ENCODE results near the gene TMEM94.

The TMEM94 gene

GRCh38 chr17:75525806-75526554 is 69.5 kb downstream of the TMEM94 start:
- DNase-seq (ENCODE audit: low spot score): no peak

DNA sequence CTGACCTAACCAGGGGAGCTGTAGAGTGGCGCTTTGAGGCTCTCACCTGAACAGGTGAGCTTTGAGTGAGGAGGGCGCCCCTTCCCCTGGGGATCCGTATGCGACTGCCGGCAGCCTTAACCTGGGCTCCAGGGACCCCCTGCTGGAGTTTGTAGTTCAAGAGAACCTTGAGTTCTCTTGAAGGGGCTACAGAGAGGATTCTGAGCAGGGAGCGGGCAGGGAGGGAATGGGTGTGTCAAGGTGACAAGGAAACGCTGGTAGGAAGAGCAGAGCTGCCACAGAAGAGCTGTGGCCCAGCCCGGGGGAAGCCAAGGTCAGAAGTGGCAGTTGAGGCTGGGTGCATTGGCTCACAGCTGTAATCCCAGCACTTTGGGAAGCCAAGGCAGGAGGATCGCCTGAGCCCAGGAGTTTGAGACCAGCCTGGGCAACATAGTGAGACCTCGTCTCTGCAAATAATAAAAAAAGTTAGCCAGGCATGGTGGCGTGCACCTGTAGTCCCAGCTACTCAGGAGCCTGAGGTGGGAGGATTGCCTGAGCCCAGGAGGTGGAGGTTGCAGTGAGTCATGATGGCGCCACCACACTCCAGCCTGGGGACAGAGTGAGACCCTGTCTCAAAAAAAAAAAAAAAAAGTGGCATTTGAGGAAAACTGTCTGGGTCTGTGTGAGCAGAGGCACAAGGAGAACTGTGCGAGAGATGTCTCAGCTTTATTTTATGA is 70.3 kb downstream of the TMEM94 start:
- DNase-seq (ENCODE audit: low spot score): no peak

DNA sequence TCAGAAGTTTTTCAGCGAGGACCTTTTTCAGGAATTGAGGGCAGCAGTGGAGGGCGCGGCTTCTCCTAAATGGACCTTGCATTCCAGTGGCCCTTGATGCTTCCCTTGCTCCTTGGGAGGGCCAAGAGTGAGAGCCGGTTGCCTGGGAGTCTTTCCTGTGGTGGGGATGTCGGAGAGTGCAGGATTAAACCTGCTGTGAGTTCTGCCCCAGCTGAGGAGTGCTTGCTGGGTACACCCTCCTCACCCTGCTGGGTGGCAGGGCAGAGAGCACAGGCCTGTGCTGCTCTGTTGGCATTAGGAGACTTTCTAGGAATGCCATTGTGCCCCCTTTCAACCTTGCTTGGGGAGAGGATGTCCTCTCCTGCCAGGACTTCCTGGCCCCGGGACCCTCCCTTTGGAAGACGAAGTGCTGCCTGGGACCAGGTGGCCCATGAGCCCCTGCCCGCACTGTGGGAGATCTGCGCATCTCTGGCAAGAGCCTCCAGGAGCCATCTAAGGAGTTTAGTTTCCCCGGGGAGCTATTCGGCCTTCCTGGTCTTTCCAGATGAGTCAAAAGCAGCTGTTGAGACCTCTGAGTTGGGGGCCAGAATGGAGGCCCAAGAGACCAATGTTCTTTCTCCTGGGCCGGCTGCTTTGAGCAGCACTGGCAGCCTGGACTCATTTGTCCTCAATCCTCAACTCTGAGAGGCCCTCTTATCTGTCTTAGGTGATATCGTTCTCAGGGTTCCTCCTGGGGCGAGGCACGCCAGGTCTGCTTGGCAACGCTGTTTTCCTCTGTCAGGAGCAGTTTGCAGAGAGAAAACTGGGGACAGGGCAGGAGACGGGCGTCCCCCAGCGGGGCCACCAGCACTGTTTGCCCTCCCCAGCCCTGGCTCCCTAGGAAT is 74.6 kb downstream of the TMEM94 start:
- no peak for DNase-seq (ENCODE audit: low spot score)

DNA sequence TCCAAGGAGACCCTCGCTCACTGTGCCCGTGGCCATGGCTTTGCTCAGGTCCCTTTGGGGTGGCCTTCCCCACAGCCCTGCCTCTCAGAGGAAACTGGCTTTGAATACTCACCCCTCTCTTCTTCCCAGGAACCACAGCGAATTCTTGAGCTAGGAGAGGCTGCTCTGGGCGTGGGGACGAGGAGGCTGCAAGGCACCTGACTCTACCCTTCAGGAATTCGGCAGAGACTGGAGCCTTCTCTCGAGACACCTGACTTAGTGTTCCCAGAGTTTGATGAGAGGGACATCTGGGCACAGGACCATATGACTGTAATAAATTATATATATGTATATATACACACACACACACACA is 75.3 kb downstream of the TMEM94 start:
- no peak for DNase-seq (ENCODE audit: low spot score)

GRCh38 chr17:75535119-75535537 is 78.7 kb downstream of the TMEM94 start:
- peak; percentile 66 for DNase-seq (ENCODE audit: low spot score)

DNA sequence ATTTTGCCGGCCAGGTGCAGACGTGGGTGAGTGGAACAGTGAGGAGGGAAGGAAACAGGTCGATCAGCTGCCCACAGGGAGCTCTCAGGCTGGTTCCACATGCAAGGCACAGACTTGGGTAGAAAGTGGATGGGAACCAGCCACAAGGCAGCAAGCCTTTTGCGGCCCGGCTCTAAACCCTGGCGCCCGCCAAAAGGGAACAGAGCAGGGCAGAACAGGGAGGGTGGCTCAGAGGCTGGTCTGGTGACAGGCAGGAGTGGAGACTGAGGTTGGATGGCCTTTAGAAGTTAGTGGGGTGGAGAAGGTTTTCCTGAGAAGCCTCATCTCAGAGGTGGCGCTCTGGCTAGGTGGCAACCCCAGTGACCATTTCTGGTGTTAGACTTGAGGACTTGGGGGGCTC is 79.4 kb downstream of the TMEM94 start:
- DNase-seq (ENCODE audit: low spot score): no peak

DNA sequence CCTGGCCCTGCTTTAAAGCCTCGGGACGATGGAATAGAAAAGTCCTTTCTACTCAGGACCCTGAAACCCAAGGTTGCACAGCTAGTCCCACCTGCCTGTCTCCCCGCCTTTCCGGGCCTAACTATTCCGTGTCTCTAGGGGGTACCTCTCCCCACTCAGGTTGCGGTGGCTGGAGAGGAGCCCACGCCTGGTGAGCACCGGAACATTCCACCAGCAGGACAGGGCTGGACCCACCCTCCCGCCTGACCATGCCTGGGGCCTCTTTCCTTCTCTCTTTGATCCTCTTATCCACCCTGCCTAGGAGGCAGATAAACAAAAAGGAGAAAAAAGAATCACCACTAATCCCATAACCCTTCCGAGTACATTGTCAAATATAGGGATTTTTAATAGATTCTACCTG is 79.9 kb downstream of the TMEM94 start:
- DNase-seq (ENCODE audit: low spot score): no peak

DNA sequence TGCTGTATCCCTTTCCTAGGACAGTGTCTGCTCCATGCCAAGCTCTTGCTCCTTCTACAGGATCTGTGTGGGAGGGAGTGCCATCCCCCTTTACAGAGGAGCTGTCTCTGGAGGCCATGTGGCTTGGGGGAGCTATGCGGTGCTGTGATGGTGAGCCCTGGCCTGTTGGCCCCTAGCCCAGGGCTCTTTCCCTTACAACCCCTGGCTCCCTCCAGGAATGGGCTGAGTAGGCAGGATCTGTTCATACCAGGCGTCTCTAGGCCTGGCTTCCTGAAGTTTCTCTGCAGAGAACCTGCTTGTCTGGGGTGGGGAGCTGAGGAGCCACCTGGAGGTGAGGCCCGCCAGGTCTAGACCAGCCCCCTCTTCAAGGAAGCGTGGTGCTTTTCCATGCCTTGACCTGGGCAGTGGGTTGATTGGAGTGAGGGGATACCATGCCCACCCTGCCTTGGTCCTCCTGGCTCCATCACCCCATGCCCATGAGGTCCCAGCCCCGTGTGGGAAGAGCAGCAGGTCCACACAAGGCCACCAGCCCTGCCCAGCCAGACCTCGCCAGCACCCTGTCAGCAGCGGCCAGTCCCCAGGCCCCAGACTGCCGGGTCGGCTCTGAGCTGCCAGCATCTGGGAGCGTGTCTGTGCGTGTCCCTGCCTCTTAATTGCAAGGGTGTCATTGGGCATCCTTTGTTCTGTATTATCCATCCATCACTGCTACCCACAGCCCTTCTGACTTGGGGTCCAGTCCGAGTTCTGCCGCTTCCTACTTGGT is 83.7 kb downstream of the TMEM94 start:
- DNase-seq (ENCODE audit: low spot score): no peak

DNA sequence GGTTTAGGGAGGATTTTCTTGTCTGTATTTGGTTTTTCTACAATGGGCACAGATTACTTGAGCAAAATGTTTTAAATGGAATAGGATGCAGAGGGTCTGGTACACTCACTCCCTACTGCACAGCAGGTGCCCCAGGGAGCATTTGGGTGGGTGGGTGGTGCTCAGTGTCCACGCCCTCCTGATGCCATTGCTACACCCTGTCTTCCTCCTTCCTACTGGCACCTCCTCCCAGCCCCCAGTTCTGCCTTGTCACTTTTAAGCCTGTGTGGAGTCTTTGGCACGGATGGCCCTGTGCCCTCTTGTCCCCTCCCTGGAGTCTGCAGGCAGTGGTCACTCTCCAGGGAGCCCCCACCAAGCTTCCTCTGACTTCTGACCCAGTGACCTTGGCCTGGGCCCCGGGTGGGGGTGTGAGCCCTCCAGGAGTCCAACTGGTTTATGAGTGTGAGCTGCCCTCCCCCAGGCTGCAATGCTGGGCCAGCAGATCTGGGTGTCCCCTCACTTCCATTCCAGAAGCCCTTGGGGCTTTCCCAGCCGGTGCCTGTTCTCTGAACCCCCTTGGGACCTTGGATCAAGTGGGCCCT is 84.6 kb downstream of the TMEM94 start:
- no peak for DNase-seq (ENCODE audit: low spot score)

GRCh38 chr17:75542229-75542628 is 85.8 kb downstream of the TMEM94 start:
- no peak for DNase-seq (ENCODE audit: low spot score)

DNA sequence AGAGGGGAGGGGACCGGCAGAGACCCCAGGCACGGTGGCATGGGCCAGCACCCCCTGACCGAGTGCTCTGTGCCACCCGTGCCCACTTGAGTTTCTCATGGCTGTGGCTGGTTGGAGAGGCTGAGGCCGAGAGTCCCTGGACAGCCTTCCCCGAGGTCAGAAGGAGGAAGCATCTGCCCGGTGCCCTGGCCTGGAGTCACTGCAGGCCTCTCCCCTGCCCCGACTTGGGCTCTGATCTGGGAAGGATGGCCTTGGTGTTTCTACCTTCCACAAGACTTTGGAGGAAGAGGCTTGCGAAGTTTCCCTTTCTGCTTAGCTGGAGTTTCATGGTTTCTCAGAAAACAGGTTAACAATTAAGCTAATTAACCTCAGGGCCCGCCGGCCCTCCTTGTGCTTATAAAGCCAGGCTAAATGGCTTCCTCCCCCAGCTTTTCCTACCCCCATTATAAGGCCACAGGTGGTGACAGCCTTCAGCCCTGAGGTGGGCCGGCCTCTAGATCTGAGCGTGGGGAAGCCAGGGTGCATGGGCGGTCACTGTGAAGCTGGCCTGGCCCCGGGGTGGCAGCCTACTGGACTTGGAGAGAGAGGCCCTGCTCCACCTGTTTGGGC is 86.4 kb downstream of the TMEM94 start:
- no peak for DNase-seq (ENCODE audit: low spot score)

GRCh38 chr17:75544250-75544649 is 87.8 kb downstream of the TMEM94 start:
- no peak for DNase-seq (ENCODE audit: low spot score)

DNA sequence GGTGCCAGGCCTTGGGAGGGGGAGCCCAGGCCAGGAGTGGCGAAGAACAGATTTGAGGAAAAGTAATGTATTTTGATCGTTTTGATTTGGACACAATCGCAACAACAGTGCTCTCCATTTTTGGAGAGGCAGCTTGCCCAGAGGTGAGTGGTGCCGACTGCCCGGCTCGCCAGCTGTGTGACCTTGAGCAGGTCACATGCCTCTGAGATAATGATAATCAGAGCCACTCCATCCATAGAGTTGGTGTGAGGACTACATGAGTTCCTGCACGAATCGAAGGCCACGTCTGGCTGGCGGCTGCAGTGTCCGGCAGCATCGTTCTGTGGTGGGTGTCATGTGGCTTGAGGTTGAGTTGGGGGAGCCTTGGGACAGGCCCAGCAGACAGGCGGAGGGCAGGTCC is 89.7 kb downstream of the TMEM94 start:
- no peak for DNase-seq (ENCODE audit: low spot score)

DNA sequence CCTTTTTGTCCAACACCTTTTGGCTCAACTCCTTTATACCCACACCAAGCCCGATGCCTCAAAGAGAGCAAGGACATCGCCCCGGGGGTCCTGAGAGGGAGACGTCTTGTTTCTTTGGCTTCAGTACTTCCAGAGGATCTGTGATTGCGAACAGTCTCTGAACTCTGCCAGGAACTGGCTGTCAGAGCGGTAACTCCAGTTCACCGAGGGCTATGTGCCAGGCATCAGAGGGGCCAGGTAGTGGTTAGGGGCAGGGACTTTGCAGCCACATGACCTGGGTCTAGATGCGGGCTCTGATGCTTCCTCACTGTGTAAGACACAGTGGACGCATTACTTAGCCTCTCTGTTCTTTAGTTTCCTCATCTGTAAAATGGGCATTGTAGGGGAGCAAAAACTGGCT is 90.7 kb downstream of the TMEM94 start:
- no peak for DNase-seq (ENCODE audit: low spot score)

- DNase-seq (ENCODE audit: low spot score): no peak
Observed at GRCh38 chr17:75548813-75549212, 92.4 kb downstream of the TMEM94 start.

All from CD4-positive, alpha-beta T cell treated with Interleukin-15 for 4 hours (primary cell).